ENCODE measurements around the gene KDM4C. TPM values are rescaled to one million over a fixed set of nuclear protein-coding genes. Genes with fewer than 3 reads are reported as not detected.

KDM4C gene
- total RNA-seq, 4 donors from 2014 or later: 52.1 to 83.6 (median 65.5) TPM

GRCh38 chr9:6930827-6931226 lies 173.1 kb downstream of the KDM4C start:
- TF ChIP-seq POLR2A (IDR thresholded peaks at IDR 0.05) (no peak), CTCF (IDR thresholded peaks at IDR 0.05) (no peak)
- H3K9me3 ChIP-seq: no peaks in the 10 kb centered on the region
- no peak overlapping the region for H3K4me3 ChIP-seq (replicated peaks in 1 of 3)
- peaks cover 0 to 3% of the 10 kb centered on the region in 2 donors for H3K4me1 ChIP-seq
- DNase-seq: no peak
- H3K36me3 ChIP-seq: no peaks in the 10 kb centered on the region
- intact Hi-C loops (cut with DNase I): no loop called here
- no peak overlapping the region for H3K27ac ChIP-seq
- no peaks in the 10 kb centered on the region for H3K27me3 ChIP-seq

- Histone ChIP-seq H3K4me1 (peaks cover 0 to 3% of the 10 kb centered on the region in 2 donors), H3K4me3 (replicated peaks in 1 of 3) (no peak overlapping the region), H3K27me3 (no peaks in the 10 kb centered on the region), H3K27ac (no peak overlapping the region), H3K36me3 (no peaks in the 10 kb centered on the region), H3K9me3 (no peaks in the 10 kb centered on the region)
- 42 to 87% methylated on average over 4 of the region's 4 CpGs for WGBS, 2 donors
- intact Hi-C loops (cut with DNase I): no loop called here
- DNase-seq: peak in 1 of 2 donors; percentile 20
- TF ChIP-seq POLR2A (IDR thresholded peaks at IDR 0.05) (no peak), CTCF (IDR thresholded peaks at IDR 0.05) (no peak)
These were observed 174.1 kb downstream of the KDM4C start for GRCh38 chr9:6931913-6932312.

GRCh38 chr9:6936103-6936502 lies 178.3 kb downstream of the KDM4C start:
- Histone ChIP-seq H3K9me3 (no peaks in the 10 kb centered on the region), H3K27ac (no peak overlapping the region), H3K27me3 (no peaks in the 10 kb centered on the region), H3K36me3 (no peaks in the 10 kb centered on the region), H3K4me1 (no peaks in the 10 kb centered on the region), H3K4me3 (replicated peaks in 1 of 3) (no peak overlapping the region)
- WGBS, 2 donors: 90 to 94% methylated on average over 1 of the region's 1 CpG
- DNase-seq: no peak
- intact Hi-C loops (cut with DNase I): no loop called here
- TF ChIP-seq CTCF (IDR thresholded peaks at IDR 0.05) (no peak), POLR2A (IDR thresholded peaks at IDR 0.05) (no peak)

GRCh38 chr9:6937209-6937608 lies 179.4 kb downstream of the KDM4C start:
- TF ChIP-seq POLR2A (IDR thresholded peaks at IDR 0.05) (no peak), CTCF (IDR thresholded peaks at IDR 0.05) (no peak)
- H3K27ac ChIP-seq: no peak overlapping the region
- H3K9me3 ChIP-seq: no peaks in the 10 kb centered on the region
- H3K27me3 ChIP-seq: no peaks in the 10 kb centered on the region
- no peak overlapping the region for H3K4me3 ChIP-seq (replicated peaks in 1 of 3)
- no peak for DNase-seq
- H3K36me3 ChIP-seq: no peaks in the 10 kb centered on the region
- intact Hi-C loops (cut with DNase I): no loop called here
- no peaks in the 10 kb centered on the region for H3K4me1 ChIP-seq
- 94 to 95% methylated on average over 2 of the region's 2 CpGs for WGBS, 2 donors

- TF ChIP-seq POLR2A (IDR thresholded peaks at IDR 0.05) (no peak), CTCF (IDR thresholded peaks at IDR 0.05) (no peak)
- WGBS, 2 donors: 64 to 70% methylated on average over 3 of the region's 3 CpGs
- H3K27ac ChIP-seq: no peak overlapping the region
These were observed 180.7 kb downstream of the KDM4C start for GRCh38 chr9:6938447-6938846.

More at GRCh38 chr9:6938447-6938846, 180.7 kb downstream of the KDM4C start:
- H3K4me3 ChIP-seq (replicated peaks in 1 of 3): no peak overlapping the region
- no peaks in the 10 kb centered on the region for H3K9me3 ChIP-seq
- no peaks in the 10 kb centered on the region for H3K27me3 ChIP-seq
- intact Hi-C loops (cut with DNase I): no loop called here
- H3K4me1 ChIP-seq: no peaks in the 10 kb centered on the region
- DNase-seq: no peak
- no peaks in the 10 kb centered on the region for H3K36me3 ChIP-seq

All from thyroid gland (tissue), 4 donors.